ENCODE measurements around the gene NCKAP5.

The NCKAP5 gene

DNA sequence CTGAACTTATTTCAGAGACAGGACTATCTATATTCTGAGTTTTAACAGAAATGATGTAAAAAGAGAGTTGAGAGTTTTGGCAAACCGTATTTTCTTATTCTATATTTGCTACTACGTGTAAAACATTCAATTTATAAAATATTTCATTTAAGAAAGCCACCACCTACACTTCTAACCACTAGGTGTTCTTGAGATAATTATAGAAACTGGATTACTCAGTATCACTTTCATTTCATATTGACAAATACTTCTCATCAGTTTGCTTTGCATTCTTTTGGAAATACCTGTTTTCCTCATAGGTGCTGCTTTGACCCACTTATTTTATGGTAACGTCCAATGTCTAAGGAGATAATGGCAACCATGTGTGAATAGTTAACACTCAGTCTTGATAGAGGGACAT lies 794.9 kb downstream of the NCKAP5 start:
- no peak for DNase-seq

- no peak for DNase-seq
Measured at GRCh38 chr2:132772340-132772739, 795.9 kb downstream of the NCKAP5 start.

DNA sequence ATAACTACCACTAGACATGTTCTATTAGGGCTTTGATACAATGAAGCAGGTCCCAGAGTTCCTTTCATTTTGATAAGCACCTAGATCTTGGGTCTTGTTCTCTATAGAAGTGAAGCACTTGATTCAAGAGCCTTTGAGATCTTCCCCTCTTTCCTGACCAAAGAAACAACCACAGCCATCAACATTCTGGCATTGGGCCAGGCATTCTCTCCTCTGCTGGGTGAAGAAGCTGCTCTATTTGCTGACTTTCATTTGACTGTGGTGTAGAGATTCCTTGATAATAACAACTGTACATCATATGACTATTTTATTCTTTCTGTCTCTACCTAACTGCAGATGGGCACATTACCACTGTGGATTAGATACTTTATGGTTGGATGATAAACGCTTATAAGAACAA lies 801.7 kb downstream of the NCKAP5 start:
- DNase-seq = no peak

DNA sequence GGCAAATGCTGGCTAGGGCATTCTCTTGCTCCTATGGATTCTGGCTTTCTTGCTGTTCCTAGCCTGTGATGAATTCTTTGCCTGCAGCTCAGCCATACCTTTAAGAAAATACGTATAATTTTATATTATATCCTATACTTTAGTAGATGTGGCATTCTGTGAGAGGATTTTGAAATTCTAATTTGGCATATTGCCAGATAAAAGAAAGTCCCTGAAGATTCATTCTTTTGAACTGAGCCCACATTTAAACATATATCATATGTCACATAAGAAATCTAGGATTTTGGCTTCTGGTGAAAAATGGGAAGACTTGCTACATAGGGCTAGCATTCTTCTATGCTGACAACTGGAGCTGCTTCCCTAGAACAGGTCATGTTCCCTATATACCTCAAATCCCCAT lies 806.8 kb downstream of the NCKAP5 start:
- no peak for DNase-seq

DNA sequence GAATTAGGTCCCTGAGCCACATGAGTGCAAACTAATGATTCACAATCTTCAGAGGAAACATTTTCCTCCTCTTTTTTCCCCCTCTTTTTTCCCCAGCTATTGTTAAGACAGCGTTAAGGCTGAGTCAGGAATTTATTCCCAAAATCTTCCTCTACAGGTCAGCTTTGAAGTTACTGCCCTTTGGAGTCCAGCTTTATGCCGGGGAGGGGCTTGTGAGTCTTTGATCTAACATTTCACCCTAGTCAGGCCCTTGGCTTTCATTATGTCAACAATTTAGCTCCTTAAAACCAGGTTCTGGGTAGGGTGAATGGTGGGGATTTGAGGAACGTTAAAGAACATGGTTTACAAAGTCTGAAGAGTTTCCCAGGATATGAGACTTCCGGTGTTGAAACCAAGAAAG lies 807.3 kb downstream of the NCKAP5 start:
- DNase-seq = no peak

DNA sequence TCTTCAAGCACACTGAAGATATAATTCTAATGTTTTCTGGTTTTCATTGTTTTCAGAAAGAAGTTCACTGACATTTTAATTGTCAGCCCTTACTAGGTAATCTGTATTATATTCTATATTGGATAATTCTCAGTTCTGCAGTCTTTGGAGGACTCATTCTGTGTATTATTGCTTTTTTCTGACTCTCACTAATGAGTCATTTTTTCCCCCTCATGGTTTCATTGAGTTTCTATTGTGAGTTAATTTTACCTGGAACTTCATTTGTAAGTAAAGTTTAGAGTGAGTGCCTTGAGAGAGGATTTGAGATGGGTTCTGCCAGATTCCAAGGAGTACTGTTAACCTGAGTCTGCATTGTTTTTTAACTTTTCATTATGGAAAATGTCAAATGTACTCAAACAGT lies 807.9 kb downstream of the NCKAP5 start:
- no peak for DNase-seq

- DNase-seq = no peak
Measured at GRCh38 chr2:132758995-132759394, 809.3 kb downstream of the NCKAP5 start.

DNA sequence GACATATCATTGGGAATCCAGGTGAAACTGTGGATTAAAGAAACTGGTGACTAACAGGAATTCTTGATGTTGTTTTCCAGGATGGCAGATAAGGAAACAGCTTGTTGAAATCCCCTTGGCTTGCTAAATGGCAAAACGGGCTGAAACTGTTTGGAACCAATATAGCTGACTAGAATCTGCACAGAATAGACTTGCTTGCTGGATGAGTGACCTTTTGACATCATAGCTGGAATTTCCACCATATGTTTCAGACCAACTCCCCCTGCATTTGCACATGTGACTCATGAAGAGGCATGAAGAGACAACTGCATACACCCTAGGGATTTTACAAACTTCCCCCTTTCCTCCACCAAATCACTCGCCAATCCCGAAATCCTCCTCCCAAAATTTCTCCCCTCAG lies 810.6 kb downstream of the NCKAP5 start:
- DNase-seq = no peak

DNA sequence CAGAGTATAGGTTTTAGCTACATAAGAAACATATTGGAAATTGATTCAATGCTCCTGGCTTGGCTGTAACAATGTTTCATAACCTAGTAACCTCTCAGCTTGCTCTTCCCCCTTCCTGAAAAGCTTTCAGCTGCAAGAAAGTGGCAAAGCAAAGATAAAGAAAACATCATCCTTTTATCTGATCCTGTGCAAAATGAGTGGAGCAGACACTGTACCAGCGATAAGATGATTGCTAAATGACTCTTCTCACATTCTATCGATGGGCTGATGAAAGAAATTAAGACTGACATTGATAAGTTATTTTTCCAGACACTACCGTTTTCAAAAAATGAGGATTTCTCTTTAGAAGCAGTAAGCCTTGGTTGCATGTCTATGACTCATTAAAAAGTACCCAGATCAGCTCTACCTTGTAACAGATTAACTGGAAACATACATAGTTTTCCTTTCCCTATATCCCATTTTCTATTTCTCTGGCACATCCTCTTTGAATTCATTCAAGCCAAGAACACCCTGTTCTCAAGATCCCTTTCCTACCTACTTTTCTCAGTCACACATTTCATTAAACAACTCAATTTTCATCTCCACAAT lies 811.2 kb downstream of the NCKAP5 start:
- no peak for DNase-seq

DNA sequence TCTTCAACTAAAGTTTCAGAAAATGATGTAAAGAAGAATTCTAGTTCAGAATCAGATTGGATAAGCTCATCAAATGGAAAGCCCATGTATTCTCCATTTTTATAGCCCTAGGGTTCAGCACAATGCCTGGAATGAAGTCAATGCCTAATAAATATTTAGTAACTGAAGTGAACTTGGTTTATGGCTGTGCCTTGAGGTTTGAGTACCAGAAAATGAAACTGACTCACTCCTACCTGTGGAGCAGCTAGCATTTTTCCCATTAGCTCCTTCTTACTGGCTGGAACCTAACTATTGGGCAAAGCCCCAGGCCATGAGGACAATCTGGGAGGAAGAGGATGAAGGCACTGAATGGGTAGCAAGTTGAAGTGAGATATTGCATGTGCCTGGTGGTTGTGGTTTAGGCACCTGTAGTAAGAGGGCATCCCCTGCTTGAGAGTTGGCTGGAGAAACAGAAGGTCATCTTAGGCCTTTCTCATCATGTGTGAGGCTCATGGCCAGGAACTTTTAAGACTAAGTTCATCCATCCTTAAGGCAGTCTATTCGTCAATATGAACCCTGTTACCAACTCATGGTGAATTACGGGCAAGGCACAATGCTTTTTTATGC lies 813.3 kb downstream of the NCKAP5 start:
- DNase-seq = no peak

GRCh38 chr2:132754392-132754791 lies 813.9 kb downstream of the NCKAP5 start:
- no peak for DNase-seq

DNA sequence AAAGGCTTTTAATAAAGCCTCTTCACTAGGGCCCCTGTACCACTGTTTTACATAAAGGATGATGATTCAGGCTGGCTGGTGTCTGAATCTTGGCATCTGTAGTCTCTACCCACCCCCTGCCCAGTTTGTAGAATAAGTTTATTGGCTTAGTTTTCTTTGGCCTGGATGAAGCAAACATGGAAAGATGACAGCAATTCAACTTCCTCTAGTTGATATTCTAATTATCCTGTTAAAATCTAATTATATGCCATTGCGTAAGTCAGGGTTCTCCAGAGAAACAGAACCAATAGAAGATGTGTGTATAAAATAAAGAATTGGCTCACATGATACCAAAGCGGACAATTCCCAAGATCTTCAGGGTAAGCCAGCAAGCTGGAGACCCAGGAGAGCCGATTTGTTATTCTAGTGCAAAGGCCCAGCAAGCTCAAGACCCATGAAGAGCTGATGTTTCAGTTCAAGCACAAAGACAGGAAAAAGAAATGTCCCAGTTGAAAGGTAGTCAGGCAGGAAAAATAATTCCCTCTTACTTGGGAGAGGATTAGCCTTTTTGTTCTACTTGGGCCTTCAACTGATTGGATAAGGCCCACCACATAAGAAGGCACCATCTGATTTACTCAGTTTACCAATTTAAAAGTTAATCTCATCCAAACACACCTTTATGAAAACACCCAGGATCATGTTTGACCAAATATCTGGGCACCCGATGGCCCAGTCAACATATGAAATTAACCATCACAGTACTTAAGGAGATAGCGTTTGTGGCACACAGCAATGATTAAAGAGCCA lies 815.6 kb downstream of the NCKAP5 start:
- no peak for DNase-seq

DNA sequence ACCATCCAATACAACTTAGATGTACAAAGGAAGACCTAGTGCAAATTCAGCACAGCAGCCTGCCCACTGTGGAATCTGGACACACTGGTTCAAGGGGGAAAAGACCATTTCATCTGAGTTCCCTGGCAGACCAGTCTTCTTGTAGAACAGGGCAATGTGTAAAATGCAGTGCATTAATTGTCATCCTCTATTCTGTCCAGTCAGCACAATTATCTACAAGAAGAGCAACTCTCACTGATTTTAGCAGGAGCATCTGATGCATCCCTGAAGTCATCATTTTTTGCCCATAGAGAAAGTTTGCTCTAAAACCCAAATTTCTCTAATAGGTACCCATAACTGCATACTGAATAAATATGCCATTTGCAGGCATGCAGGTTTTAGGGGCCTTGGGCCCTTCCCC lies 816.4 kb downstream of the NCKAP5 start:
- DNase-seq = no peak

DNA sequence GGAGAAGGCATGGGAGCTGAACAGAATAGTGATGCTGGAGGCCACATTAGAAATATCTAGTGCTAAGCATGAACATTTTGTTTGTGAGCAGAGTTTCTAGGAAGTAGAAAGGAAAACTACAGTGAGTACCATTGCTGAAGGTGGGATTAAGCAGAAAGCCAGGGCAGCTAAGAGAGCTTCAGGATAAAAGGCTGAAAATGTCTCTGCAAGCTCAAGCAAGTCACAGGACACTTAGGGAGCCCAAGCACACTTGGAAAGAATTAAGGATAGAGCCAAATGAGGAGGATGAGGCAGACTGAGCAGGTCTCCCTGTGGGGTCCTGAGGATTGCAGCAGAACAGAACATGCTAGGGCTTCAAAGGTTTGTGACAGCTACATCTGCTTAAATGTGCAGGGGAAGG lies 817.7 kb downstream of the NCKAP5 start:
- DNase-seq = no peak

- no peak for DNase-seq
Measured at GRCh38 chr2:132747046-132747445, 821.2 kb downstream of the NCKAP5 start.

- DNase-seq = no peak
Measured at GRCh38 chr2:132741754-132742153, 826.5 kb downstream of the NCKAP5 start.

DNA sequence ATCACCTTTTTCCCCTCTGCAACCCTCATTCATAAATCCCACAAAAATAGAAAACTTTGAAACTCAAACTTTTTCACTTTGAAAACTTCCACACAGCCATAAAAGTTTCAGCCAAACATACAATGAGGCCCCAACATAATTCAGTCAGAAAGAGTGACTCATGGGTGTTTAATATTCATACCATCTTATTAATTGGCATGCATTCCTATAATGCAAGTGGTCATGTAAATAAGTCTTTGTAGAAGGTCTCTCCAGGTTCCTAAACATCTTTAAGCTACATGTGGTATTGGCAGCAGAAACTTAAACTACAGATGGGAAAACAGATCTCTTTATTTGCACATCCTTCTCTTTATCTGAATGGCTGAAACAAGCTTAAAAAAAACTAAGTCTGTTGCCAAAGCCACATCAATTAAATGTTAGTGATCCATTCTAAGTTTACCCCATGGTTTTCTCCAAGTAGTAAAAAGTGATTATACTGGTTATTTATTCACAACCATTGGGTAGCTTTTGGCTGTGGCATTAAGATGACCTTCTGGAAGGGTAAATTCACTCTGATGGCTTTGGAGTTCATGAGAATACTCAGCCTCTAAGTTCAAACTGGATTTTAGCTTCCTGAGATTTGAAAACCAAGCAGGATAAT lies 828.1 kb downstream of the NCKAP5 start:
- DNase-seq = no peak

DNA sequence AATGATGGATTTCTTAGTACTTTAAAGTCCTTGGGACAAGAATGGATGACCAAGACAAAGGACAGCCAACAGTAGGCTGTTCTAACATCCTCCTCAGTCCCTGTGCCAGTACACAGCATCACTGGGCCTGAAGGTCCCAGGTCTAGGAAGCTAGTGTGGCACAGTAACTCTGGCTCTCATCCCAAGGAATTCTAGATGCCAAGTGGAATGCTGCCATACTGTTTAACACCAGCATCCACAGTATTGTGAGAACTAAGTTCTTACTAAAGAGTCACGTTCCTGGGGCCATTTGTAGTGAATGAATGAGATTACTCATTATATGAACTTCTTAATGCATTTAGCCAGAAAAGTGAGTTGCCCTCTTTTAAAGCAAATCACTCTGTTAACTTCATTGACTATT lies 830.0 kb downstream of the NCKAP5 start:
- DNase-seq = no peak

GRCh38 chr2:132736059-132736458 lies 832.2 kb downstream of the NCKAP5 start:
- no peak for DNase-seq

DNA sequence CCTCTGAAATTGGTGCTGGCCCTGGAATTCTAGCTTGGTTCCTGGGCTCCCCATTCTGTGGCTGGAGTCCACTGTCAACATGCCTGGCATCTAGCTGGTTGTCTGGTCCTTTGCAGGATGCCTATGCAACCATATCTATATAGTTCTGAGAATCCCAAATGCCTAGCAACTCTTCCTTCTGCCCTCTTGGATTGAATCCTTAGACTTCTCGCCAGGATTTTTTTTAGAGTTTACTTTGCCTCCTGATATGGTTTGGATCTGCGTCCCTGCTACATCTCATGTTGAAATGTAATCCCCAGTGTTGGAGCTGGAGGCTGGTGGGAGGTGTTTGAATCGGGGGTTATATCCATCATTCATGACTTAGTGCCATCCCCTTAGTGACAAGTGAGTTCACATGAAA lies 833.3 kb downstream of the NCKAP5 start:
- DNase-seq = no peak

GRCh38 chr2:132733094-132733493 lies 835.2 kb downstream of the NCKAP5 start:
- no peak for DNase-seq

- no peak for DNase-seq
Measured at GRCh38 chr2:132732694-132733093, 835.6 kb downstream of the NCKAP5 start.

DNA sequence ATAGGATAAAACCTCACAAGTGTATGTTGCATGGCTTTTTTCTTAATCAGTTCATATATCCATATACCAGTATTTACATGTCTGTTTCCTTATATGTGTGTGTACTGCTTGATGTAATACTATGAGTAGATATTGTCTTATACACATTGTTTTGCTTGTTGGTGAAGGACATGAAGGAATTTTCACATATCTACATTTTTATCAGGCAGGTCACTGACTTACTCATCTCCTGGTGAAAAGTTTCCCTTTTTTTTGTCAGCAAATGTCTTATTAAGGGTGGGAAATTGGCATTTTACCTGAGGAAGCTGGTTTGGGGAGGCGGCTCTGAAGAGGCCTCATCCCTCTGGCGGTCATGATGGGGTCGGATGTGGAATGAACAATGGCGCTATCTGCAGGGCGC lies 836.8 kb downstream of the NCKAP5 start:
- DNase-seq = no peak

- no peak for DNase-seq
Measured at GRCh38 chr2:132730611-132731010, 837.7 kb downstream of the NCKAP5 start.

Data from activated CD4-positive, alpha-beta T cell treated with anti-CD3 and anti-CD28 coated beads for 48 hours (primary cell).